HG03575 (cell line): ENCODE measurements around the gene NAALADL2.
"Not testable (repeated sequence)": the region's sequence is repeated elsewhere in the genome, so short reads cannot be mapped to it uniquely, and the experiment has no call there.

Experiments used
- ATAC-seq: cut with Tn5 transposase; IDR thresholded peaks from one replicate; pipeline ENCODE4 v1.9.1; 2021; ENCODE audit not compliant: unreplicated experiment, insufficient number of reproducible peaks, low FRiP score; ENCODE audit errors: extremely low read depth

The NAALADL2 gene

DNA sequence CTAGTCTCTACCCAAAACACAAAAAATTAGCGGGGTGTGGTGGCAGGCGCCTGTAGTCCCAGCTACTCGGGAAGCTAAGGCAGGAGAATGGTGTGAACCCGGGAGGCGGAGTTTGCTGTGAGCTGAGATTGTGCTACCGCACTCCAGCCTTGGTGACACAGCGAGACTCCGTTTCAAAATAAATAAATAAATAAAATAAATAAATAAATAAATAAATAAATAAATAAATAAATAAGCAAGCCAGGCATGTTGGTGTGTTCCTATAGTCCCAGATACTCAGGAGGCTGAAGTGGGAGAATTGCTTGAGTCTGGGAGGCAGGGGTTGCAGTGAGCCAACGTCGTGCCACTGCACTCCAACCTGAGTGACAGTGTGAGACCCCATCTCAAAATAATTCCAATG lies 314.0 kb downstream of the NAALADL2 start:
- not testable (repeated sequence) for ATAC-seq

DNA sequence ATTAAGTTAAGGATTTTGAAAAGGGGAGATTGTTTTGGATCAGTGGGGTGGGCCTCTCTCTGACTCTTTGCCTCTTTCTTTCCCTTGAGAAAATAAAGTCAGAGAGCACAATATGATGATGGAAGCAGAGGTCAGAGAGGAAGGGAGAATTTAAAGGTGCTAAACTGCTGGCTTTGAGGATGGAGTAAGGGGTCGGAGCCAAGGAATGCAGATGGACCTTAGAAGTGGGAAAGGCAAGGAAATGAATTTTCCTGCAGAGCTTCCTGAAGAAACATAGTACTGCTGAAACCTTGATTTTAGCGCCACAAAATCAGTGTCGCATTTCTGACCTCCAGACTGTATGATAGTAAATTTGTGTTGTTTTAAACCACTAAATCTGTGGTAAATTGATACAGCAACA lies 317.4 kb downstream of the NAALADL2 start:
- no peak for ATAC-seq

DNA sequence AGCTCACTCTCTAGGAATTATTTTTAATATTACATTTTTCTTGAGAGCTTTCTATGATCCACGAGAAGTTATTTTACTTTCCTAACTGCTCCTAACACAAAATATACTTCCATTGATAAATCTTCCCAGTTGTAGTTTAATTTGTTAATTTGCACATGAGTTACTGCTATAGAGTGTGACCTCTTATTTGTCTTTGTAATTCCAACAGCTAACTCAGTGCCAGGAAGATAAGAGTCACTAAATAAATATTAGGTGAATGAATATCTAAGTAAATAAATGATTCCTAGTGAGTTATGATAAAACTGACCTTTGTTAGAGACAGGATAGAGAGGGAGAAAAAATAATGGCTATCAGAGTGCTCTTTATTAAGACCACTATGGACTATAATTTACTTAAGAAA lies 319.9 kb downstream of the NAALADL2 start:
- no peak for ATAC-seq

DNA sequence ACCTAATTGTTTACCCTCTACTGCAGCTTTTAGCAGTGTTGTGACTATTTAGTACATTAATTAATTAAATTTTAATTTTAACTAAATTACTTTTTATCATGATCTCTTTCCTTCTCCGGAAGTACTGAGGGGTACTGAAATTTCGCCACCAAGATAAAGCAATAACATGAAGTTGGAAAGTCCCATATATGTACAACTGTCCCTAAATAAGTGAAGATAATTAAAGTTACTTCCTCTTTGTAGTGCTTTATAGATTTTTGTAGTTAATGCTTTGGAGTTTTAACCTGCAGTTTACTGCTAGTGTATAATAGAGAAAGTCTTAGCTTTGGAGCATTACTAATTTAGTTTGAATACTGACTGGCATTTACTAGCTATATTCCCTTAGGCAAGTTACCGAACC lies 325.3 kb downstream of the NAALADL2 start:
- ATAC-seq, result no peak

DNA sequence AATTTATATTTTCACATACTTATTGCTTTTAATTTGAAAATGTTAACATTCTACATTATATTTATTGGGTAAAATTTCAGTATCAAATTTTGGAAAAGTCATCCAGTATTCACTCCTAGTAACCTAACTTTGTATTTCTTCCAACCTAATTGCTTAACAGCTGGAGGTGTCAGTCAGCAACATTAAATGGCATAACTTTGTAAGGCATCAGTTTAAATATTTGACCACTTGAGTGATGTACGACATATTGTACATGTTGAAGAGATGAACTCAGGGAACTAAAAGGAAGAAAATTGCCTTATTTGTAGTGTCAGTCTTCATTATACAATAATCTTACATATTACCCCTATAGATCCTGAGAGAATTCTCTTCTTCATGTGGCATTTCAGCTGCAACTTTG lies 326.8 kb downstream of the NAALADL2 start:
- no peak for ATAC-seq

DNA sequence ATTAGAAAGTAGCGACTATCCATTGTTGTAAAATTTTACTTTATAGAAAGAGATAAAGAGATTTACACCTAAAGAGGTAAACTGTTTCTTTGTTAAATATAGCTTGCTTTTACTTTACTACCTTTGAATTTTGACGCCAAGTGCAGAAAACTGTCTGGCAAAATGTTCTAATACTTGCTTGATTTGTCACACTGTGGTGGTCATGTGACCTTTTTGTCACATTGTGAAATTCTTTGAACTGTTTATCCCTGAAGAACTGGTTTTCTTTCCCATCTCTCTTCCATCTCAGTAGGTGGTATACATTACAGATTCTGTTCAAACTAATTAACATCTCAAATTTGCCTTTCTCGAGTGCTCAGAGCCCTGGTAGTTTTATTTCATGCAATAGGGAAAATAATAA lies 327.4 kb downstream of the NAALADL2 start:
- ATAC-seq, result no peak

DNA sequence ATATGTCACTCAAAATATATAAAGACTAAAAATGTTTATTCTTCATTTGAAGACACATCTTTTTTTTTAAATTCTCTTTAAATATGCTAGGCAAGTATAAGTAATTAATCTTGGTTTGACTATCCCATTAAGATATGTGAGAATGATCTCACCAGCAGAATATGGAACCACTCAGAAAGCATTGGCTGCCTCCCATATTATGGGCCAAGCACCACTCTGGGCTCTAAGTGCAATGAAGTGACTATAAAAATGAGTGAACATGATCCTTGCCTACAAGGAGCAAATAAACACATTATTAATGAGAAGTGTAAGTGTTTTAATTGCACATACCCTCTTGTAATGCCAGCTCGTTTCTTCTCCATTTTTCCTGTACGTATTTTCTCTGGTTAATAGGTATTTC lies 328.5 kb downstream of the NAALADL2 start:
- ATAC-seq, result no peak

DNA sequence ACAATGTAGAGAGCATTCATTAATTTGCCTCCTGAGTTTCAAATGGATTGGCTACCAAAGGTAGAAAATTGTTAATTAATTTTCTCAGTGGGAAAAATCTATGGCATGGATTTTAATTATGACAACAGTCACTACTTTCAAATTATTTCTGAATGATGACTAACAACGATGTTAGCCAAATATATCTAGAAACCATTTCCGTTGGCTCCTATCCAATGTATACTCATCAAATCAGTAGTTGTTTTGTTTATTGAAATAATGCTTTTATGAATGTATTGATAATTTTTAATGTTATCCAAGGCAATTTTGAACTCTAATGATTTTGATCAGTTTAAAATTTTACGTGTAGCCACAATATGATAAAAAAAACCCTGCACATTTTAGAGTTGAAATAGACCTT lies 333.4 kb downstream of the NAALADL2 start:
- ATAC-seq, result no peak

DNA sequence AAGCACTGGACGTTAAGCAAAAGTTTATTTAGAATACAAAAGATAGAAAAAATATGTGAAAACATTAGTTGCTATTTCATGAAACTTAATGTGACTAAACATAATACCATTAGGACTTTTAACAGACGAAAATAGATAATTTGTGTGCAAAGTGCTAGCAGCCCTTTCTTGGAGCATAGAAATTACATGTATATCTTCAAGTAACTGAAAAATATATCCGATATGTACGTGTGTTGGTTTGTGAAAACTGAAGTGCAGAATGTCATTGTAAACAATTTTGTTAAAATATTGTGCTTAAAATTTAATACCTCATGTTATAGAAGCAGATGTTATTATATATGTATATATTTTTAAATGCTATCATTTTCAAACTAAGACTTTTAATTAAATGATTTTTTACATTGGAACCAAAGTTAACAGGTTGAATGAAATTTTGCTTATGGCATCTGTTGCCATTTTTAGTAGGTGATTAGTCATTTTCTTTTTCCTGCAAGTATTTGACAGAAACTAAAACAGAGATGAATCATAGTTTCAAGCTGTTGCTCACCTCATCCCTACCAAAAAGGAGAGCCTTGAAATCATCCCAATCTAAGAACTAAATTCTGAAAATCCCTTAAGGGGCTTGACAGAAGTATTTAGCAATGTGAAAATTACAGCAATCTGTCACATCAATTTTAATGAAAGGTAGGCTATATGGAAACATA lies 334.8 kb downstream of the NAALADL2 start:
- peak; percentile 58 for ATAC-seq

DNA sequence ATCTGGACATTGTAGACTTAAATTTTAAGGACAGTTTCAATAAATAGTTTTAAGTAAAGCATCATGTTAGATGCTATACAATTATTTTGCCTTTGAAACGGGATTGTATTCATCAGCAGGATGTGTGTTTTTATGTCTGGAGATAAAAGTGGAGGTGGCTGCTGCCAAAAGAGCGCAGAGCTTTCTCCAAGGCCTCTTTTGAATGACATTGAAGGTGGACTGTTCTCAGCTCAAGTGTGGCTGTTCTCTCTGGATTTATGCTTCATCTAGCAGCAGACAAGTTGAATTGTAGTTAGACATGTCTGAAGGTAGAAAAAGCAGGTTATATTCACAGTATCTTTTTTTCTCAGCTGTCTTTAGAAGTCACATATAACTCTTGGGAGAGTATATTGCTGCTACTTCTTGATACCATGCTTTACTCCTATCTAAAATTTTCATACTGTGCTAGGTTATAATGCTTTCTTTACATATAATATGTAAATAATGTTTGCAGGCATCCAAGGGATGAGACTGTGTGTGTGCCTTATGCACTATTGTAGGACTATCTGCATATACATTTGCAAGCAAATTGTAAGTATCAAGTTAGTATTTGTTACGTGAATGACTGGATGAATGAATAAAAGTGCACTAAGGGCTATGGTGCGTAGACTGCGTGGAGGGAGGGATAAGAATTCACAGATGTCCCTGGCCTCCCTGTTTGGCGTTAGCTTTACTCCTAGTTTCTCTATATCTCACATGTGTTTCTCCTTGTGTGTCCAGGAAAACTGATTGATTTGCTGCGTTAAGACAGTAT lies 340.1 kb downstream of the NAALADL2 start:
- ATAC-seq, result no peak

DNA sequence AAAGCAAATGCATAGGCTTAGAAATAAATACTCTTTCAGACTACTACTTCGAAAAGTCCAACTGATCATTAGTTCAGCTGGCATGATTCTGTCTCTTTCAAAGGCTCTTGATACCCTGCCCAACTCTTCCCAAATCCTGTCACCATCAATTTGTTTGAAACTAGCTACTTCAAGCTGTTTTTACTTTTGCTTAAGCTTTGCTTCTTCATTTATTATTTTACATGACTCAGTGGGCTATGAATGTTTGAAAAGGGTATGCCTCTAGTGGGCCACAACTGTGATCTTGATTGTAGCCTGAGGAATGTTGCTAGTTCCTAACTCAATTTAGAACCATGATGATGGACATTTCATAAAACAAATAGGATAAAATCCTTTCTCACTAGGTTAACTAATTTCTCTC lies 340.8 kb downstream of the NAALADL2 start:
- no peak for ATAC-seq

DNA sequence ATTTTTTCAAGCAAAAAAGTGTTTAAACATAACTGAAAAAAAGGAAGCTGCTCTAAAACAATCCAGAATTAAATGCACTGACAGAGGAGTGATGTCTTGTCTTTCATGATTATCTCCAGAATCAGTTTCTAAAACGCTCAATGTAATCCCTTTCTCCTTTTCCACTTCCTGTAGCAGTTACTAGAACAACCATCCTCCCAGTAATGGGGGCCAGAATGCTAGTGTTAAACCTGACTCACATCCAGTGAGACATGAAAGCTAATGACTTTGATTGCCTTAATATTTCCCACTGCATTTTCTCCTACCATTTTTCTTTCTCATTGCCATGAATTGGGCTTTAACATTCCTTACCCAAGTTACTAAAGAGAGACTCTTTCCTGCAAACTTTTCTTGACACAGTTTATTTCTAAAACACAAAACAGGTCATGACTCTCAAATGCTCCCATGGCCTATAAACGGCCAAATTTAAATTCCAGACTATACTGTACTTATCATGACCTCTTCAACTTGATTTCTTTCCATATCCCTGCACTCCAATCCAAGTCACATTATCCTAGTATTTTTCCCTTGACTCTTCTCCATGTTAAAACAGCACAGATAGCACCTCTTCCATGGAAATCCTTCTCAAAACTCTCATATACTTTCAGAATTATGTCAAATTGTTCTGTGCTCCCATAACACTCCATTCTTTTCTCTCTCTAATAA lies 341.4 kb downstream of the NAALADL2 start:
- no peak for ATAC-seq

DNA sequence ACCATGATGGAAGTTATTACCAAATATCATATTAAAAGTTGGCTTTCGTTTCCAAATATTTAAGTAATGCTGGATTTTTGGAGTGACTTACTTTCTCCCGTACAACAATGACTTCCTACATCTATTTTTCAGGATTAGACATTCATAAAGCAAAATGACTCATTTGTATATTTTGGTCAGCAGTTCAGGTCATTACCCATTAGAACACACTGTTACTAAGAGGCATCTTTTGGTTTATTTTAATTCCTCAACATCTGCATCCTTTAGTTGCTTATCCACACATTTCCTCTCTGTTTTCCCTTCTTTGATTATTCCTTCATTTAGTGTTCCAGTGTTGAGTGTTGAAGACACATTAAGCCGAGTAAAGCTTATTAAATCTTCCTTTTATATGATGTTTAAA lies 348.2 kb downstream of the NAALADL2 start:
- ATAC-seq, result no peak

DNA sequence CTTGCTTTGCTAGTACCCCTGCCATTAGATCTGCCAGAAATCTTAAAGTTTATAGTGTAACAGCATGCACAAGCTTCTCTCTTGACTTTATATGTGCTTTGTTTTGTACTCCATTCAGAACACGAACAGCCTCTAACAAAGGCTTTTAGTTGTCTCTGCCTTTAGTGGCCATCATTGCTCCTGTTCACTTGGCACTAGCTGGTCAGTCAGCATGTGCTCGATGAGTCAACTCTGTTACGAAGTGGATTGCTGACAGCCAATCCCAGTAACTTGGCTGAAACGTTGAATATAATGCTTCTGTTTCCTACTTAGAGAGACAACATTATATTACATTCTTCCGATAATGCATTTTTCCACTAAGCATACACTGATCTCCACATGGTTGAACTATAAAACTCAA lies 349.2 kb downstream of the NAALADL2 start:
- ATAC-seq, result no peak

DNA sequence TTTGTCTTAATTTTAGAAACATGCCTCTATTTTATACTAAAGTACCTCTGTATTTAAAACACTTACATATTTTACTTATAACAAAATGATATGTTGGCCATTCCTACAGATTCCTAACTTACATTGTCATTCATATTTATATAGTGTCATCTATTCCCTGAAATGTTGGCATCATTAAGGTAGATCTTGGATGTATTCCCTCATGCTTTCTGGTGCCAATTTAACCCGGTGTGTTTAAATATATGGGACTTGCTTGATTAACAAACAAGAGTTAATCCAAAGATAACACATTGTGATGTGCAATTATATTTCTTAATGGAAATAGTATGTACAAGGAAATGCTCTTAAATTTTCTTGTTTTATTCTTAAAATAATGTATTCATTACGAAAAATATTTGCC lies 352.3 kb downstream of the NAALADL2 start:
- ATAC-seq, result no peak

DNA sequence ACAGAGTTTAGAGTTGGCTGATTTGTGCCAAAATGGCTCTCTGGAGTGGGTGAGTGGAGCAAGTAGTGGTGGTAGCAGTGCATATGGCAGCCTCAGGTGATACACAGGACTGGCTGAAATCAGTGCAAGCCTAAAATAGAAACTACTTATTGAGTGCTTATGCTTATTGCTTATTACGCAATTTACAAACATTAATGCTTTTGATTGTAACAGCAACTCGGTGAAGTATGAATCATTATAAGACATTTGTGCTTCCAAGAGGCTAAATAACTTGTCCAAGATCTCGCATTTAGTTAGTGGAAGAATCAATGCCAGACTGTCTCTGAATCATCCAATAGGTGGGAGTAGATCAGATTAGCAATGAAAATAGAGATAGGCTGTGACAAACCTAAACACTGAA lies 353.8 kb downstream of the NAALADL2 start:
- no peak for ATAC-seq

DNA sequence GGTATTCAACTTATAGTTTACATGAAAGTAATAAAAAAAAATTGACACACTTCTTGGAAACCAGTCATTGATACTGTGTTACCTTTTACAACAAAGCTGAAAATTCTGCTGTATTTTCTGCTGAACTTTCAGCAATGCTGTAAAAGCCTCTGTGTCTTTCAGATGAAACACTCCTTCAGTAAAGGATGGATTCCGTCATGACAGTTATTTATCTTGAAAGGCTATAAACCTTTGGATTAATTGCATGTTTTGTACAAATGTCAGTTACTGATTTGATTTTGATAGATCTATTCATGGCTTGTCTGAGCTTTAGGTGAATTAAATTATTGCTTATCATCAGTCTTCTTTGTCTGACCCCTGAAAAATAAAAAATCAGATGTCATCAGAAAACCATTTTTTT lies 355.1 kb downstream of the NAALADL2 start:
- no peak for ATAC-seq

DNA sequence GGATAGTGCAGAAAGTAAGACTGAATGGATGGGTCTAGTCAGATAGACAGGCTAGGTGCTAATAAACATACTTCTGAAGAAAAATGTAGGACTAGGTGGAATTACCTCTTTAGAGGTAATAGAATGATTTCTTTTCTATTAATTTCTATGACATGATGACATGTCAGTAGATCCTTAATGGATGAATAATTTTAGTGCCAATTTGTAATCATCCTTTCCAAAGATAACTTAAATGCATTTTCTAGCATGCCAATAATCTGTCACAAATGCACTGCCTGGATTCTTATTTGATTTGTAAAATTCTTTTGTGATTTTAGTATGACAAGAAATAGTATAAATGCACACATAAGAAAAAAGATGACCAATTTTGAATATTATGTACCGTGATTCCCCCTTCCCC lies 356.7 kb downstream of the NAALADL2 start:
- ATAC-seq, result no peak

DNA sequence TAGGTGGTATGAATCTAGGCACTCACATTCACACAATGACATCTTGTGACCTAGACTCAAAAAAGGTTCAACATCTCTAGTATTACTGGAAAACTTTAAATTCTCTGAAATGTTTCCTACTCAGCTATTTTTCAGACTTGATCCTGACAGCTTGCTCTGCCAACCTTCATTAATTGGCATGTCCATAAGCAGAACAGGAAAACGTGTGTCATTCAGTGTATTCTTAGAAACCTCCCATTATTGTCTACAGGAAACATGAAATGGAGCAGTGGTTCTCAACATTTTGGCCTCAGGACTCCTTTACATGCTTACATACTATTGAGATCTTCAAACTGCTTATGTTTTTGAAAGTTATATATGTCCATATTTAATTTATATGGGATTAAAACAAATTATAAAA lies 363.2 kb downstream of the NAALADL2 start:
- ATAC-seq, result no peak

DNA sequence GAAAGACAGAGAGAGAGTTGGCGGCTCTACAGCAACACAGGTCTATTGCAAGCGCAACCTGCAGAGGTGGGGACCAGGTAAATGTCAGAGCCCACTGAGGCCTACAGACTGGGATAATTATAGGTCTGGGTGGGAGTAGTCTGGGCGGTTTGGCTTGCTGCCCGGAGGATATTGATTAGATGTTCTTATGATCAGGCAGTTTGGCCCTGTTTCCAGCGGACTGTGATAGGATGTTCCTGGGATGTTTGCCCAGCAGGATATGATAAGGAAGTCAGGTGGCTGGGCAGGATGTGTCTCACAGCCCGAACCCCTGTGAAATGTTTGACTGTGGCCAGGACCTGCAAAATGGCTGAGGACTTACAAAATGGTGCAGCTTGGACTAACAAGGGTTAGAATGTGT lies 364.9 kb downstream of the NAALADL2 start:
- ATAC-seq, result no peak
